DLD1 (cell line): ENCODE measurements around the gene EFCAB13.
"Not testable (repeated sequence)": the region's sequence is repeated elsewhere in the genome, so short reads cannot be mapped to it uniquely, and the experiment has no call there.

ENCODE experiments used
- in situ Hi-C: cut with HindIII; loops from 2 replicates; pipeline ENCODE4 v1.10.0; 2017; ENCODE audit warnings: low sequenced_read_pairs

EFCAB13 gene

DNA sequence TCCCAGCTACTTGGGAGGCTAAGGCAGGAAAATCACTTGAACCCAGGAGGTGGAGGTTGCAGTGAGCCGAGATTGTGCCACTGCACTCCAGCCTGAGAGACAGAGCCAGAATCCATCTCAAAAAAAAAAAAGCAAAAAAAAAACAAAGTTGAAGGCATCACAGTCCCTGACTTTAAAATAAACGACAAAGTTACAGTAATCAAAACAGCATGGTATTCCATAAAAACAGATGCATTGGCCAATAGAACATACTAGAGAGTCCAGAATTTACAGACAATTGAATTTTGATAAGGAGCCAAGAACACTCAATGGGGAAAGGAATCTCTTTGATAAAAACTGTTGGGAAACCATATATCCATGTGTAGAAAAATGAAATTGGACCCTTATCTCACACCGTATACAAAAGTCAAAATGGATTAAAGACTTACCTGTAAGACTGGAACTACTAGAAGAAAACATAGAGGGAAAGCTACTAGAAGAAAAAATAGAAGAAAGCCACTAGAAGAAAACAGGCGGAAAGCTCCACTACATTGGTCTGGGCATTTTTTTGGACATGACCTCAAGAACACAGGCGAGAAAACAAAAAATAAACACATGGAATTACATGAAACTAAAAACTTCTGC, 2.8 kb upstream of the EFCAB13 start:
- in situ Hi-C loops, result no loop called here

DNA sequence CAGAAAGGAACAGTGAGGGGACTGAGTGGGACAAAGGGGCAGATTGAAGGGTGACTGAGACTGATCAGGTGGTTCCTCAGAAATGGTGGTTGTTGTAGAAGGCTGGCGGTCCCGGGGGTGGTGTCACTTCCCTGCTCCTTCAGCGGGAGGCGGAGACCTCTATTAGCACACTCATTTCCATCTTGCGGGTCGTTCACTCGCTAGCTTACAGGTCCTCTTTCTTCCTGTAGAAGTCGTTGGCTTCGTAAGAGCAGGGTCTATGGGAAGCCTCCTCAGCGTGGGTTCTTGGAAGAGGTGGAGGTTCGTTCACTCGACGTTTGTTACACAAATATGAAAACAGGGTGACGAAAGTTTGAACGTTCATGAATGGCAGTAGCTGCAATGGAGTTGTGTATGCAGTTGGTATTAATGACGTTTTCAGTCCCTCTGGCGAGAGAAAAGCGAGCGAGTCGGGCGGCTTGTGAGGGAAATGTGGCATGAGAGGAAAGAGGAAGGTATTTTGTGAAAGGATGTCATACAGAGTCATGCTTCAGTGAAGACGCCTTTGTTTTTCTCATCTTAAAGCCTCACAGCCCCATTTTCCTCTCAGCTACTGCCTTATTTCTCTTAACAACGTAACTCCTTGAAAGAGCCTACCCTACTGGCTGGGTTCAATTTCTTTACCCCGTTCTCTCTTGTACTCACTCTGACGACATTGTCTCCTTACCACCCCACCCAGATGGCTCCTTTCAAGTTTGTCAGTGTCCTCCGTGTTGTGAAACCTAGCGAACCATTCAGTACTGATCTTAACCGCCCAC, 667 bp downstream of the EFCAB13 start:
- in situ Hi-C loops, result no loop called here

DNA sequence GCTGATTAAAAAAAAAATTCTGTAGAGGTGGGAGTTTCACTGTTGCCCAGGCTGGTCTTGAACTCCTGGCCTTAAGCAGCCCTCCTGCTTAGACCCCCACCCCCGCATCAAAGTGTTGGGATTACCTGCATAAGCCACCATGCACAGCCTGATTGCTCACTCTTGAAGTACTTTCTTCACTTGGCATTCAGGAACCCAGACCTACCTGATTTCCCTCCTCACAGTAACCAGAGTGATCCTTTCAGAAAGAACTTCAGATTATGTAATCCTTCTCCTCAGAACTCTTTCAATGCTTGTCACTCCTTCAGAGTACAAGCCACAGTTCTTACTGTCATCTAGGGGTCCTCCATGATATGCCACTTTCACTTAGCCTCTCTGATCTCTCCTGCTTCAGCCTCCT, 1.4 kb downstream of the EFCAB13 start:
- in situ Hi-C loops, result no loop called here

DNA sequence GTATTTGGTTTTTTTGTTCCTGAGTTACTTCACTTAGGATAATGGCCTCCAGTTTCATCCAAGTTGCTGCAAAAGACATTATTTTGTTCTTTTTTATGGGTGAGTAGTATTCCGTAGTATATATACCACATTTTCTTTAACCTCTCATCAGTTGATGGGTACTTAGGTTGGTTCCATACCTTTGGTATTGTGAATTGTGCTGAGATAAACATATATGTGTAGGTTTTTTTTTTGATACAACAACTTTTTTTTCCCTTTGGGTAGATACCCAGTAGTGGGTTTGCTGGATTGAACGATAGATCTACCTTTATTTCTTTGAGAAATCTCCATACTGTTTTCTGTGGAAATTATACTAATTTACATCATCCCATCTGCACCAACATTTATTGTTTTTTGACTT, 6.8 kb downstream of the EFCAB13 start:
- in situ Hi-C loops, result no loop called here

DNA sequence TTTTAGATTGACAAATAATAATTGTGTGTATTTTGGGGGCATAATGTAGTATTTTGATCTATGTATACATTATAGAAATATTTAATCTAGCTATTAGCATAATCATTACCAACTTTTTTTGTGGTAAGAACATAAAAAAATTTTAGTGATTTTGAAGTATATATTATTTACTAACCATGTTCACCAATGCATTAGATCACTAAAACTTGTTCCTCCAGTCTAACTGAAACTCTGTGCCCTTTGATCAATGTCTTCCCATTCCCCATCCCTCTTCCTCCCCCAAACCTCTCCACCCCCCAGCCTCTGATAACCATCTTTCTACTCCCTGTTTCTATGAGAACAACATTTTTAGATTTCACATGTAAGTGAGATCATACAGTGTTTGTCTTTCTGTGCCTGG, 8.5 kb downstream of the EFCAB13 start:
- in situ Hi-C loops, result no loop called here

- in situ Hi-C loops, result no loop called here
Observed at GRCh38 chr17:47335101-47335936, 11.6 kb downstream of the EFCAB13 start.

- in situ Hi-C loops, result no loop called here
Observed at GRCh38 chr17:47338026-47338425, 14.3 kb downstream of the EFCAB13 start.

- in situ Hi-C loops, result no loop called here
Observed at GRCh38 chr17:47352848-47353247, 29.1 kb downstream of the EFCAB13 start.

DNA sequence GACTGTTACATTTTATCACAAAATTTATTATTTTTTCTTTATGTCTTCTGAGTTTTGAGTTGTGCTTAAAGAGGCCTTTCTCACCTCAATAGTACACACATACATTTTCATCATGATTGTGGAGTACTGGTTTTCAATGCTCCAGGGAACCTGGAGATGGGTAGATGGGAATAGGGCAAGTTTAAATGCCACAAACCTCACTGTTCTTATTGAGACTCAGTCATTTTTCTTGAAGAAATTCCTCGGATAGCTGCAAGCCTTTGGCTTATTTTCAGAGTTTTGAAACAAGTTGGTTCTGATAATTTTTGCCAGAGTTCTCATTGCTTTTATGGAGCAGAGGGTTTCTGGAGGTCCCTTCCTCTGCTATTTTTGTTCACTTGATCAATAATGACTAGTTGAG, 34.9 kb downstream of the EFCAB13 start:
- in situ Hi-C loops, result no loop called here

DNA sequence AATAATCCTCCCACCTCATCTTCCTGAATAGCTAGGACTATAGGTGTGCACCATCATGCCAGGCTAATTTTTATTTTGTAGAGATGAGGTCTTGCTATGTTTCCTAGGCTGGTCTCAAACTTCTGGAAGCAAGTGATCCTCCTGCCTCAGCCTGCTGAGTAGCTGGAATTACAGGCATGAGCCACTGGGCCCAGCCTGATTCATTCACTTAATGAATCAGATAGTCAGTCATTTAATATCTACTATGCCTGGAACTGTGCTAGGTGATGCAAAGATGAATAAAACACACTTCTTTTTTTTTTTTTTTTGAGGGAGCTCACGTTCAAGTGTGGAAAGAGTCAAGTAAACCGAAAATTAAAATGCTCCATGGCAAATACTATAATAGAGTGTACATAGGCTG, 39.4 kb downstream of the EFCAB13 start:
- in situ Hi-C loops, result no loop called here

GRCh38 chr17:47367257-47367656, 43.5 kb downstream of the EFCAB13 start:
- in situ Hi-C loops, result no loop called here

DNA sequence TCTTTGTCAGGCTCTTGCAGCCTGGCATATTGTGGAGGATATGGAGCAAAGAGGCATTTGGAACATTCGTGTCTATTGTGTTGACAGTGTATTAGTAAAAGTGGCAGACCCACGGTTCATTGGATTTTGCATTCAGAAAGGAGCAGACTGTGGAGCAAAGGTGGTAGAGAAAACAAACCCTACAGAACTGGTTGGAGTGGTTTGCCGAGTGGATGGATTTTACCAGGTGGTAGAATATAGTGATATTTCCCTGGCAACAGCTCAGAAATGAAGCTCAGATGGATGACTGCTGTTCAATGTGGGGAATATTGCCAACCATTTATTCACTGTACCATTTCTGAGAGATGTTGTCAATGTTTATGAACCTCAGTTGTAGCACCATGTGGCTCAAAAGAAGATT, 44.5 kb downstream of the EFCAB13 start:
- in situ Hi-C loops, result no loop called here

DNA sequence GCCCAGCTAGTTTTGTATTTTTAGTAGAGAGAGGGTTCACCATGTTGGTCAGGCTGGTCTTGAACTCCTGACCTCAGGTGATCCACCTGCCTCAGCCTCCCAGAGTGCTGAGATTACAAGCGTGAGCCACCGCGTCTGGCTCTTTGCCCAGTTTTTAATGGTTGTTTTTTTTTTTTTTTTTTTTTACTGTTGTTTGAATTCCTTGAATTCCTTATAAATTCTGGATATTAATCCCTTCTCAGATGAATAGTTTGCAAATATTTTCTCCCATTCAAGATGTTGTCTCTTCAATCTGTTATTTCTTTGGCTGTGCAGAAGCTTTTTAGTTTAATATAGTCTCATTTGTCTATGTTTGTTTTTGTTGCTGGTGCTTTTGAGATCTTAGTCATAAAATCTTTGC, 47.1 kb downstream of the EFCAB13 start:
- in situ Hi-C loops, result not testable (repeated sequence)

DNA sequence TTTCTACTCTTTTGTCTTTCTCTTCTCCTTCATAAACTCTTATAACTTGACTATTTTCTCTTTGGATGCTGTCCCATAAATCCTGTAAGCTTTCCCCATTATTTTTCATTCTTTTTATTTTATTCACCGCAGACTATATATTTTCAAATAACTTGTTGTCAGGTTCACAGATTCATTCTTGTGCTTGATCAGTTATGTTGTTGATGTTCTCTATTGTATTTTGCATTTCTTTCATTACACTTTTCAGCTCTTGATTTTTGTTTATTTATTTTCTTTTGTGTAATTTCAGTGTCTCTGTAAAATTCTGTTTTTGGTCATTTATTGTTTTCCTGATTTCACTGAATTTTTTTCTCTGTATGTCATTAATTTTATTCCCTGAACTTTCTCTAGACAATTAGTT, 49.2 kb downstream of the EFCAB13 start:
- in situ Hi-C loops, result no loop called here

- in situ Hi-C loops, result no loop called here
Observed at GRCh38 chr17:47376247-47376646, 52.5 kb downstream of the EFCAB13 start.

- in situ Hi-C loops, result no loop called here
Observed at GRCh38 chr17:47388825-47389224, 65.1 kb downstream of the EFCAB13 start.

GRCh38 chr17:47397532-47398128, 73.9 kb downstream of the EFCAB13 start:
- in situ Hi-C loops, result not testable (repeated sequence)

DNA sequence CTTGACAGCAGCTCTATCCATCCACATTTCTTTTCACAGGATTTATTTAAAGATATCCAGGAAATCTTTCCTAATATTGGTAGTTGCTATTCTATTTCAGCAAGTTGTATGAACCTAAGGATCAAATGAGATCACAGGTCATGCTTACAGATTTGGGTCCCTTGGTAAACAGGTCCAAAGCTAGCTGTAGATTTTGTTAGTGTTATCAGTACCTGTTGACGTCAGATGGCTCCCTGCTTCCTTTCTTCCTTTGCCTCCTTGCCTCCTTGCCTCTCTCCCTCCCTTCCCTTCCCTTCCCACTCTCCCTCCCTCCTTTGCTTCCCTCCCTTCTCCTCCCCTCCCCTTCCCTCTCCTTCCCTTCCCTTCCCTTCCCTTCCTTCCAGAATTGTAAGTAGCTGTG, 76.6 kb downstream of the EFCAB13 start:
- in situ Hi-C loops, result no loop called here

DNA sequence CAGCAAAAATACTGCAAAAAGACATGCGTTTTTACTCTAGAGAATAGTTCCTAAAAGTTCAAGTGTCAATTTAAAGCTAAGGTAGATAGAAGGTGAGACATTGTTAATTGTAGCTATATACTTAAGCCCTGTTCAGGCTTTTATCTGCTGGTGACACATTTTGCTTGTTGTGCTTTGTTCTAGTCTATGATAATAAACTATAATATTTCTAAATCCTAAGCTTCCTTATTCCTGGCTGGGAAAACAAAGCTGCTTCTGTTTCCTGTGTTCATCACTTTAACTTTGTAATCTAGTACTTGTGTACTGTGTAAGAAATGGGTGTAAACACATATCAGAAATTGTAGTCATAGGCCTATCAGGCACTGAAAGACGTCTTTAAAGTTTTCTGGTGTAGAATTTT, 77.3 kb downstream of the EFCAB13 start:
- in situ Hi-C loops, result no loop called here

DNA sequence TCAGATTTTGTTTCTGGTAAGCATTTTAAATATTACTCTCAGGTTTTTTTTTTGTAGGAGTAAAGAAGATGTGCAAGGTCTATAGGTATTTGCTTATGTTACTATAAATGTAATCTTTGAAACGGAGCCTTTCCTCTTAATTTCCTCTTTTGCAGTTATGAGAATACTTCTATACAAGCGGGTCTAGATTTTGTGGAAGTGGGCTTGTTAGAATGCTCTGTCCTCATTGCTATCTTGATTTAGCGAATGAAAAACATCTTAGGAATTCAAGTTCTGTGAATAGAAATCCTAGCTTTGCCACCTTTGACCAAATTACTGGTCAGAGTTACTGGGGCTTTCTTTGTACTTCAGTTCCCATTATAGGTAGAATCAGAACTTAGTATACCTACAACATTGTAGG, 80.3 kb downstream of the EFCAB13 start:
- in situ Hi-C loops, result no loop called here

GRCh38 chr17:47404875-47405274, 81.1 kb downstream of the EFCAB13 start:
- in situ Hi-C loops, result no loop called here
